ENCODE data around the gene RNF166.

DNA sequence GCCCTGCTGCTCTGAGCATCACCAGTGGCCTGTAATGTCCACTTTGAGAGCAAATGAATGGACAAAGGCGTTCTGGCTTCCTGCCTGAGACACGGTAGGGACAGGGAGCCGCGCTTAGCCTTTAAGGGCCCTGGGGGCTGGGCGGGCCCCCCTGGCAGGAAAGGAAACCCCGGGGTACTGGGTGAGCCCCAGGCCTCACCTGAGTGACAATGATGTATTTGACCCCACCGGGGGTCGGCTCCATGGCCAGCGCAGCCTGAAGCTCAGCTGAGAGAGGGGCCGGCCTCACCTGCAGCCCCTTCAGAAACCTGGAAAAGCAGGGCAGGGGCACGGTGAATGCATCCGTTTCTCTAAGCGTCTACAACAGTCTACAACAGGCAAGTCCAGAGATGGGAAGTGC, 53.1 kb downstream of the RNF166 start:
- TF ChIP-seq, protein P1, sequence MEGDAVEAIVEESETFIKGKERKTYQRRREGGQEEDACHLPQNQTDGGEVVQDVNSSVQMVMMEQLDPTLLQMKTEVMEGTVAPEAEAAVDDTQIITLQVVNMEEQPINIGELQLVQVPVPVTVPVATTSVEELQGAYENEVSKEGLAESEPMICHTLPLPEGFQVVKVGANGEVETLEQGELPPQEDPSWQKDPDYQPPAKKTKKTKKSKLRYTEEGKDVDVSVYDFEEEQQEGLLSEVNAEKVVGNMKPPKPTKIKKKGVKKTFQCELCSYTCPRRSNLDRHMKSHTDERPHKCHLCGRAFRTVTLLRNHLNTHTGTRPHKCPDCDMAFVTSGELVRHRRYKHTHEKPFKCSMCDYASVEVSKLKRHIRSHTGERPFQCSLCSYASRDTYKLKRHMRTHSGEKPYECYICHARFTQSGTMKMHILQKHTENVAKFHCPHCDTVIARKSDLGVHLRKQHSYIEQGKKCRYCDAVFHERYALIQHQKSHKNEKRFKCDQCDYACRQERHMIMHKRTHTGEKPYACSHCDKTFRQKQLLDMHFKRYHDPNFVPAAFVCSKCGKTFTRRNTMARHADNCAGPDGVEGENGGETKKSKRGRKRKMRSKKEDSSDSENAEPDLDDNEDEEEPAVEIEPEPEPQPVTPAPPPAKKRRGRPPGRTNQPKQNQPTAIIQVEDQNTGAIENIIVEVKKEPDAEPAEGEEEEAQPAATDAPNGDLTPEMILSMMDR (IDR thresholded peaks at IDR 0.05) = no peak
- no peak for TF ChIP-seq POLR2A (IDR thresholded peaks at IDR 0.05)
